Uterus (tissue), 4 donors: ENCODE results near the gene STOM. TPM values are rescaled to one million over a fixed set of nuclear protein-coding genes. Genes with fewer than 3 reads are reported as not detected.

ENCODE experiments used
- DNase-seq, 2 donors: peaks; one replicate each; pipeline ENCODE4 v3.0.0-alpha.2; 2019 to 2020
- H3K27ac ChIP-seq, 2 donors: fragments of 200-600 bp; sonication (generic); 1 replicate in 1 of 2; 2 replicates in 1 of 2; pipeline ENCODE4 v1.5.1; 2016 to 2018
- H3K27me3 ChIP-seq, 2 donors: fragments of 200-600 bp; sonication (generic); one replicate each; pipeline ENCODE4 v1.5.1; 2018 to 2019; ENCODE audit warnings: control low read depth in 1 of 2
- H3K36me3 ChIP-seq, 2 donors: fragments of 200-600 bp; sonication (generic); one replicate each; pipeline ENCODE4 v1.5.1; 2019; ENCODE audit warnings: control low read depth in 1 of 2
- H3K4me1 ChIP-seq, 2 donors: fragments of 200-600 bp; sonication (generic); one replicate each; pipeline ENCODE4 v1.5.1; 2018 to 2019; ENCODE audit warnings: control low read depth in 1 of 2
- H3K4me3 ChIP-seq, 2 donors: fragments of 200-600 bp; sonication (generic); 1 replicate in 1 of 2; 2 replicates in 1 of 2; pipeline ENCODE4 v1.5.1; 2018 to 2019; ENCODE audit warnings: mild to moderate bottlenecking in 1 of 2
- H3K9me3 ChIP-seq, 2 donors: fragments of 200-600 bp; sonication (generic); one replicate each; pipeline ENCODE4 v1.5.1; 2019; ENCODE audit warnings: control low read depth in 1 of 2
- CTCF ChIP-seq, 4 experiments: fragments of 200-600 bp in 2 of 4; fragments of 450-650 bp in 2 of 4; sonication (generic) in 2 of 4; IDR thresholded peaks; one replicate each; pipeline ENCODE4 v1.5.1; 2016 to 2019; ENCODE audit warnings: antibody characterized with exemption in 4 of 4, mild to moderate bottlenecking in 2 of 4, moderate library complexity in 1 of 4
- POLR2A ChIP-seq, 2 donors: fragments of 450-650 bp; IDR thresholded peaks; one replicate each; pipeline ENCODE4 v1.6.1; 2016; ENCODE audit warnings: antibody characterized with exemption in 2 of 2, mild to moderate bottlenecking in 1 of 2, moderate library complexity in 1 of 2
- intact Hi-C: fragments of 100-400 bp; cut with DNase I; formaldehyde crosslinking; loops from one replicate; pipeline ENCODE4 v1.15.1; 2023; ENCODE audit warnings: low total_unique reads
- total RNA-seq, 4 donors: library from RNA; depleted of rRNA in 3 of 4; stranded (reverse); fragments of >200 nt in 3 of 4; gene quantifications; one replicate each; pipeline versions ENCODE4 v1.1.0 to v1.2.4, GENCODE V29; 2014 to 2023
- donor health status: DM: yes; HTN: yes; CAD: no.

STOM gene
- total RNA-seq, 4 donors from 2014 or later, result 143 to 299 (median 158) TPM

DNA sequence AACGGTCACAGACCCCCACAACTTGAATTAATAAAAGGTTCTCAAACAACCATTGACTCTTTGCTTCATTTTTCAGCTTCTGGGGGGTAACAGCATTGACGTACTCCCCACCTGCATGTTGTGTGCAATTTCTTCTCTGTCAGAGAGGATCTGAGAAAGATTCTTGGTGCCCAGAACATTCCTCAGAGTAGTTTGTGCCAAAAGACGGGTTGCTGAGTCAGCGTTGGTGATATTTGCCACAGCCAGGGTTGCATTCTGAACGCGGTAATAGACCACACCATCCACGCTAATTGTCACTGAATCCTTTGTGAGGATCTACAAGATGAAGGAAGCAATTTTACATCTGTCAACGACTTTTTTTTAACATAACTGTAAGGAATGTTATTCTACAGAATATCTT, 21.0 kb downstream of the STOM start:
- no peak overlapping the region for H3K4me3 ChIP-seq
- intact Hi-C loops, result no loop called here
- H3K9me3 ChIP-seq, result no peaks in the 10 kb centered on the region
- peak overlapping the region in 1 of 2 donors; percentile 97 for H3K27ac ChIP-seq
- no peaks in the 10 kb centered on the region for H3K27me3 ChIP-seq
- H3K4me1 ChIP-seq, result peaks cover 0 to 26% of the 10 kb centered on the region in 2 donors
- H3K36me3 ChIP-seq, result no peaks in the 10 kb centered on the region
- no peak for TF ChIP-seq CTCF (IDR thresholded peaks at IDR 0.05)
- TF ChIP-seq POLR2A (IDR thresholded peaks at IDR 0.05), result no peak
- no peak for DNase-seq

DNA sequence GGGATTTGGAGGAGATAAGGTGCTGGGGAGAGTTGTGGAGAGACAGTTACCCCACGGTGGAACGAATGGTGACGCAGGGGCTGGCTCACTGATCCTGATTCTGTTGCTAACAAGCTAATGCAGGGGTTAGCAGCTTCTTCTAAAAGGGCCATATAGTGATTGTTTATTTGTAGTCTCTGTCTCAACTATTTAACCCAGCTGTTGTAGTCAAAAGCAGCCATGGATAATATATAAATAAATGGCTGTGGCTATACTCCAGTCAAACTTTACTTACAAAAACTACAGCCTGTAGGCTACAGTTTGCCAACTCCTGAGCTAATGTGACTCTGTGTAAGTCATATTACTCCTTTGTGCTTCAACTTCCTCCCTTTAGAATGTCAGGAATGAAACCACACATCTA, 21.8 kb downstream of the STOM start:
- intact Hi-C loops, result no loop called here
- no peaks in the 10 kb centered on the region for H3K36me3 ChIP-seq
- no peak overlapping the region for H3K4me3 ChIP-seq
- no peak for TF ChIP-seq POLR2A (IDR thresholded peaks at IDR 0.05)
- no peak for TF ChIP-seq CTCF (IDR thresholded peaks at IDR 0.05)
- H3K27me3 ChIP-seq, result no peaks in the 10 kb centered on the region
- peaks cover 0 to 26% of the 10 kb centered on the region in 2 donors for H3K4me1 ChIP-seq
- H3K9me3 ChIP-seq, result no peaks in the 10 kb centered on the region
- peak overlapping the region in 1 of 2 donors; percentile 97 for H3K27ac ChIP-seq
- DNase-seq, result no peak

DNA sequence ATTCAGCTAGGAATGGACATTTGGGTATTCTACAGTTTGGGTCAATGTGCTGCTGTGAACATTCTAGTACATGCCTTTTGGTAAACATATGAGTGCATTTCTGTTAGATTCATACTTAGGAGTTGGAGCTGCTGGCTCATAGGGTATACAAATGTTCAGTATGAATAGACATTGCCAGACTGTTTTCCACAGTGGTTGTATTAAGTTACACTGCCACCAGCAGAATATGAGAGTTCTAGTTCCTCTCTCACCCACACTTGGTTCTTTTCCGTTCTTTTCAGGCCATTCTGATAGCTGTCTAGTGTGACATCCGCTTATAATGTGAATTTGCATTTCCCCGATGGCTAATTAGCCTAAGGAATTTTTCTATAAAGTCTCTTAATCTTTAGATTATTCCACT, 25.0 kb downstream of the STOM start:
- H3K4me1 ChIP-seq, result peaks cover 0 to 6% of the 10 kb centered on the region in 2 donors
- intact Hi-C loops, result no loop called here
- peak overlapping the region in 1 of 2 donors; percentile 64 for H3K27ac ChIP-seq

GRCh38 chr9:121344184-121344583, 25.9 kb downstream of the STOM start:
- Histone ChIP-seq H3K36me3 (no peaks in the 10 kb centered on the region), H3K4me1 (no peaks in the 10 kb centered on the region), H3K9me3 (no peaks in the 10 kb centered on the region), H3K27me3 (no peaks in the 10 kb centered on the region), H3K4me3 (no peak overlapping the region), H3K27ac (peak overlapping the region; percentile 27 to 64)
- TF ChIP-seq POLR2A (IDR thresholded peaks at IDR 0.05) (no peak), CTCF (IDR thresholded peaks at IDR 0.05) (no peak)
- intact Hi-C loops, result no loop called here
- no peak for DNase-seq

More for the DNA sequence above, 25.0 kb downstream of the STOM start:
- TF ChIP-seq CTCF (IDR thresholded peaks at IDR 0.05) (no peak), POLR2A (IDR thresholded peaks at IDR 0.05) (no peak)
- Histone ChIP-seq H3K4me3 (no peak overlapping the region), H3K27me3 (no peaks in the 10 kb centered on the region), H3K36me3 (no peaks in the 10 kb centered on the region), H3K9me3 (no peaks in the 10 kb centered on the region)
- no peak for DNase-seq

- intact Hi-C loops, result no loop called here
- peak overlapping the region in 1 of 2 donors; percentile 2 for H3K27ac ChIP-seq
- no peak overlapping the region for H3K4me3 ChIP-seq
- H3K9me3 ChIP-seq, result no peaks in the 10 kb centered on the region
- H3K36me3 ChIP-seq, result no peaks in the 10 kb centered on the region
- no peaks in the 10 kb centered on the region for H3K4me1 ChIP-seq
- no peak for DNase-seq
- H3K27me3 ChIP-seq, result no peaks in the 10 kb centered on the region
- no peak for TF ChIP-seq POLR2A (IDR thresholded peaks at IDR 0.05)
- no peak for TF ChIP-seq CTCF (IDR thresholded peaks at IDR 0.05)
Measured at GRCh38 chr9:121340676-121341392, 29.2 kb downstream of the STOM start.
